ENCODE results near the gene NMRK1.

The NMRK1 gene

GRCh38 chr9:75130172-75130571, 42.2 kb upstream of the NMRK1 start:
- no peak for DNase-seq (ENCODE audit: low read depth)
- no peak overlapping the region for H3K4me3 ChIP-seq (ENCODE audit: low read length)
- no peak for TF ChIP-seq CTCF (conservative IDR thresholded peaks at IDR 0.05; ENCODE audit: low read length)

- H3K4me3 ChIP-seq (ENCODE audit: low read length) = no peak overlapping the region
- no peak for DNase-seq (ENCODE audit: low read depth)
- no peak for TF ChIP-seq CTCF (conservative IDR thresholded peaks at IDR 0.05; ENCODE audit: low read length)
Measured at GRCh38 chr9:75128535-75128934, 40.6 kb upstream of the NMRK1 start.

GRCh38 chr9:75123696-75124095, 35.7 kb upstream of the NMRK1 start:
- H3K4me3 ChIP-seq (ENCODE audit: low read length) = no peak overlapping the region
- no peak for DNase-seq (ENCODE audit: low read depth)
- TF ChIP-seq CTCF (conservative IDR thresholded peaks at IDR 0.05; ENCODE audit: low read length) = no peak

GRCh38 chr9:75121914-75122558, 34.1 kb upstream of the NMRK1 start:
- DNase-seq (ENCODE audit: low read depth) = no peak
- H3K4me3 ChIP-seq (ENCODE audit: low read length) = no peak overlapping the region
- TF ChIP-seq CTCF (conservative IDR thresholded peaks at IDR 0.05; ENCODE audit: low read length) = no peak

GRCh38 chr9:75120686-75121085, 32.7 kb upstream of the NMRK1 start:
- no peak for DNase-seq (ENCODE audit: low read depth)
- no peak overlapping the region for H3K4me3 ChIP-seq (ENCODE audit: low read length)
- no peak for TF ChIP-seq CTCF (conservative IDR thresholded peaks at IDR 0.05; ENCODE audit: low read length)

GRCh38 chr9:75117564-75117963, 29.6 kb upstream of the NMRK1 start:
- DNase-seq (ENCODE audit: low read depth) = no peak
- no peak overlapping the region for H3K4me3 ChIP-seq (ENCODE audit: low read length)
- TF ChIP-seq CTCF (conservative IDR thresholded peaks at IDR 0.05; ENCODE audit: low read length) = no peak

GRCh38 chr9:75116306-75116705, 28.4 kb upstream of the NMRK1 start:
- no peak for TF ChIP-seq CTCF (conservative IDR thresholded peaks at IDR 0.05; ENCODE audit: low read length)

More at GRCh38 chr9:75116306-75116705, 28.4 kb upstream of the NMRK1 start:
- H3K4me3 ChIP-seq (ENCODE audit: low read length) = no peak overlapping the region
- no peak for DNase-seq (ENCODE audit: low read depth)

All from AG10803 (cell line).